OCI-LY7 (cell line): ENCODE measurements around the gene CCDC192.

Experiments
- EZH2phosphoT487 ChIP-seq: fragments of 200-600 bp; sonication (generic); IDR thresholded peaks from 2 replicates; pipeline ENCODE4 v1.6.1; 2018; ENCODE audit warnings: low read depth, borderline replicate concordance, mild to moderate bottlenecking, mixed run types, antibody characterized with exemption, low read length, moderate library complexity, mixed read lengths
- TF ChIP-seq, protein P1 (sequence below): fragments of 200-600 bp; sonication (generic); conservative IDR thresholded peaks from 2 replicates; pipeline ENCODE4 v1.5.1; 2014; ENCODE audit warnings: mild to moderate bottlenecking, antibody characterized with exemption, low read length, moderate library complexity, mixed read lengths

DNA sequence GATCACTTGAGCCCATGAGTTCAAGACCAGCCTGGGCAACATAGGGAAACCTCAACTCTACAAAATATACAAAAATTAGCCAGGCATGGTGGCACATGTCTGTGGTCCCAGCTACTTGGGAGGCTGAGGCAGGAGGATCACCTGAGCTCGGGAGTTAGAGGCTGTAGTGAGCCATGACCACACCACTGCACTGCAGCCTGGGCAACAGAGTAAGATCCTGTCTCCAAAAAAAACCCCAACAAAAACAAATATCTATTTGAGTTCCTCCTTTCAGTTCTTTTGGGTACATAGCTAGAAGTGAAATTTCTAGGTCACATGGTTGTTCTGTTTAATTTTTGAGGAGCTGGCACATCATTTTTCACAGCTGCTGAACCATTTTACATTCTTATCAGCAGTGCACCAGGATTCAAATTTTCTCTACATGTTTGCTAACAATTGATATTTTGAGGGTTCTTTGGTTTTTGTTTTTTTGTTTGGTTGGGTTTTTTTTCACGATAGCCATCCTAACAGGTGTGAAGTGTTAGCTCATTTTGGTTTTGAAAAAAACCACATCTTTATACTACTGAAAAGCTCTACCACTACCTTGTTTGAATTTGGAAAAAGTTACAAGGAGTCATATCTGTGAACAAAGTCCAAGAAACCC, 203.5 kb downstream of the CCDC192 start:
- TF ChIP-seq, protein P1, sequence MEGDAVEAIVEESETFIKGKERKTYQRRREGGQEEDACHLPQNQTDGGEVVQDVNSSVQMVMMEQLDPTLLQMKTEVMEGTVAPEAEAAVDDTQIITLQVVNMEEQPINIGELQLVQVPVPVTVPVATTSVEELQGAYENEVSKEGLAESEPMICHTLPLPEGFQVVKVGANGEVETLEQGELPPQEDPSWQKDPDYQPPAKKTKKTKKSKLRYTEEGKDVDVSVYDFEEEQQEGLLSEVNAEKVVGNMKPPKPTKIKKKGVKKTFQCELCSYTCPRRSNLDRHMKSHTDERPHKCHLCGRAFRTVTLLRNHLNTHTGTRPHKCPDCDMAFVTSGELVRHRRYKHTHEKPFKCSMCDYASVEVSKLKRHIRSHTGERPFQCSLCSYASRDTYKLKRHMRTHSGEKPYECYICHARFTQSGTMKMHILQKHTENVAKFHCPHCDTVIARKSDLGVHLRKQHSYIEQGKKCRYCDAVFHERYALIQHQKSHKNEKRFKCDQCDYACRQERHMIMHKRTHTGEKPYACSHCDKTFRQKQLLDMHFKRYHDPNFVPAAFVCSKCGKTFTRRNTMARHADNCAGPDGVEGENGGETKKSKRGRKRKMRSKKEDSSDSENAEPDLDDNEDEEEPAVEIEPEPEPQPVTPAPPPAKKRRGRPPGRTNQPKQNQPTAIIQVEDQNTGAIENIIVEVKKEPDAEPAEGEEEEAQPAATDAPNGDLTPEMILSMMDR = no peak
- no peak for TF ChIP-seq EZH2phosphoT487
